Gastroesophageal sphincter (tissue), 3 donors: ENCODE measurements around the gene ANP32B.

ENCODE experiments used
- EP300 ChIP-seq: sonication (generic); formaldehyde crosslinking; IDR thresholded peaks from one replicate; pipeline ENCODE4 v1.6.1; 2017; ENCODE audit warnings: antibody characterized with exemption, mild to moderate bottlenecking
- POLR2A ChIP-seq, 2 donors: fragments of 450-650 bp; IDR thresholded peaks; one replicate each; pipeline ENCODE4 v1.6.1; 2017; ENCODE audit warnings: antibody characterized with exemption in 2 of 2, mild to moderate bottlenecking in 2 of 2, moderate library complexity in 1 of 2
- POLR2AphosphoS5 ChIP-seq: sonication (generic); formaldehyde crosslinking; IDR thresholded peaks from one replicate; pipeline ENCODE4 v1.6.1; 2017; ENCODE audit warnings: antibody characterized with exemption
- TF ChIP-seq, protein P1 (sequence below), 4 experiments: fragments of 200-600 bp in 2 of 4; fragments of 450-650 bp in 2 of 4; sonication (generic) in 1 of 4; IDR thresholded peaks; one replicate each; pipeline ENCODE4 v1.5.1; 2017 to 2019; ENCODE audit warnings: antibody characterized with exemption in 4 of 4, mild to moderate bottlenecking in 2 of 4, moderate library complexity in 2 of 4

DNA sequence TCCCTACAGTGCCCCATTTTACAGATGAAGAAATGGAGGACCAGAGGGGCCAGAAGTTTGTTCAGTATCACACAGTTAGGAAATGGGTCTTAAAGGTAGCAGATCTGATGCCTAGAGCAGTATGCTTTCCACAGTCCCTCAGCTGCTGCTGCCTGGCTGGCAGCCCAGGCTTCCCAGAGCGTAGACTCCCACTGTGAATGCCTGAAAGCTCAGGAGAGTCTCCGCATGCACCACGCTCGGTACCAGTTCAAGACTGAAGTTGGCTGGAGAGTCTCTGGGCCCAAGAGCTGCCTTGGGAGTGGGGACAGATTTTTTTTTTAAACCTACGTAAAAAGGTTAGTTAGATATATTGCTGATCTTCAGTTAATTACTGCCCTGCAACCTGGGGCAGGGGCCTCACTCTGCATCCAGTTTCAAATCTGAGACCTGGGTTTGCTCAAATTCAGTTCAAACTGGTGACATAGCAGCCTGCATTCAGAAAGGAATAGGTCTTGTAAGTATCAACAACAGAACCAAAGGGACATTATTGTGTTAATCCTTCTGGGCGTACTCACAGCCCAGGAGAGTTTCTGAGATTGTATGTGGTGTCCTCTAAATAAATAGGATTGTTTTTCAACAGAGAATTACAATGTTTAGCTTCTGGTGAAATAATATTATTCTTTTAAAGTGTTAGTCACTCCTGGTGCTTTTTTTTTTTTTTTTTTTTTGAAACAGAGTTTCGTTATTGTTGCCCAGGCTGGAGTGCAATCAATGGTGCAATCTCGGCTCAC, 81.7 kb downstream of the ANP32B start:
- TF ChIP-seq EP300, result no peak
- TF ChIP-seq POLR2AphosphoS5, result no peak
- TF ChIP-seq, protein P1, sequence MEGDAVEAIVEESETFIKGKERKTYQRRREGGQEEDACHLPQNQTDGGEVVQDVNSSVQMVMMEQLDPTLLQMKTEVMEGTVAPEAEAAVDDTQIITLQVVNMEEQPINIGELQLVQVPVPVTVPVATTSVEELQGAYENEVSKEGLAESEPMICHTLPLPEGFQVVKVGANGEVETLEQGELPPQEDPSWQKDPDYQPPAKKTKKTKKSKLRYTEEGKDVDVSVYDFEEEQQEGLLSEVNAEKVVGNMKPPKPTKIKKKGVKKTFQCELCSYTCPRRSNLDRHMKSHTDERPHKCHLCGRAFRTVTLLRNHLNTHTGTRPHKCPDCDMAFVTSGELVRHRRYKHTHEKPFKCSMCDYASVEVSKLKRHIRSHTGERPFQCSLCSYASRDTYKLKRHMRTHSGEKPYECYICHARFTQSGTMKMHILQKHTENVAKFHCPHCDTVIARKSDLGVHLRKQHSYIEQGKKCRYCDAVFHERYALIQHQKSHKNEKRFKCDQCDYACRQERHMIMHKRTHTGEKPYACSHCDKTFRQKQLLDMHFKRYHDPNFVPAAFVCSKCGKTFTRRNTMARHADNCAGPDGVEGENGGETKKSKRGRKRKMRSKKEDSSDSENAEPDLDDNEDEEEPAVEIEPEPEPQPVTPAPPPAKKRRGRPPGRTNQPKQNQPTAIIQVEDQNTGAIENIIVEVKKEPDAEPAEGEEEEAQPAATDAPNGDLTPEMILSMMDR (IDR thresholded peaks at IDR 0.05), result no peak
- no peak for TF ChIP-seq POLR2A (IDR thresholded peaks at IDR 0.05)
